Transverse colon (tissue), 3 donors: ENCODE results near the gene SH3RF1.
"Not testable (repeated sequence)": the region's sequence is repeated elsewhere in the genome, so short reads cannot be mapped to it uniquely, and the experiment has no call there.

ENCODE experiments used
- CTCF ChIP-seq, 5 experiments: fragments of 200-600 bp in 3 of 5; fragments of 450-650 bp in 2 of 5; sonication (generic) in 3 of 5; IDR thresholded peaks; 1 replicate in 2 of 5; 2 replicates in 3 of 5; pipeline ENCODE4 v1.5.1; 2016 to 2017; ENCODE audit warnings: antibody characterized with exemption in 5 of 5, inconsistent platforms in 3 of 5, mild to moderate bottlenecking in 2 of 5, moderate library complexity in 1 of 5
- POLR2A ChIP-seq: fragments of 450-650 bp; IDR thresholded peaks from one replicate; pipeline ENCODE4 v1.6.1; 2016; ENCODE audit warnings: antibody characterized with exemption, mild to moderate bottlenecking, moderate library complexity

DNA sequence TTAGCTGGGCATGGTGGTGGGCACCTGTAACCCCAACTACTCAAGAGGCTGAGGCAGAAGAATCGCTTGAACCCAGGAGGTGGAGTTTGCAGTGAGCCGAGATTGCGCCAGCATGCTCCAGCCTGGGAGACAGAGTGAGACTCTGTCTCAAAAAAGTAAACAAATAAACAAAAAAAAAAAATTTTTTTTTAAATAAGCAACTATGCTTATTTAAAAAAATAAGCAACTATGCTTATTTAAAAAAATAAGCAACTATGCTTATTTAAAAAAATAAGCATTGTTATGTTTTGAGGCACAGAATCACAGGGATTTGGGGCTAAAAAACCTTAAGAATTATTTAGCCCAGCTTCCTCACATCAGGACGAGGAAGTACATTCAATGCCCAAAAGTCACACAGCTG is 92.7 kb downstream of the SH3RF1 start:
- TF ChIP-seq CTCF (IDR thresholded peaks at IDR 0.05); POLR2A: not testable (repeated sequence)
